ENCODE measurements around the gene RGR.
"Not testable (repeated sequence)": the region's sequence is repeated elsewhere in the genome, so short reads cannot be mapped to it uniquely, and the experiment has no call there.

RGR gene

DNA sequence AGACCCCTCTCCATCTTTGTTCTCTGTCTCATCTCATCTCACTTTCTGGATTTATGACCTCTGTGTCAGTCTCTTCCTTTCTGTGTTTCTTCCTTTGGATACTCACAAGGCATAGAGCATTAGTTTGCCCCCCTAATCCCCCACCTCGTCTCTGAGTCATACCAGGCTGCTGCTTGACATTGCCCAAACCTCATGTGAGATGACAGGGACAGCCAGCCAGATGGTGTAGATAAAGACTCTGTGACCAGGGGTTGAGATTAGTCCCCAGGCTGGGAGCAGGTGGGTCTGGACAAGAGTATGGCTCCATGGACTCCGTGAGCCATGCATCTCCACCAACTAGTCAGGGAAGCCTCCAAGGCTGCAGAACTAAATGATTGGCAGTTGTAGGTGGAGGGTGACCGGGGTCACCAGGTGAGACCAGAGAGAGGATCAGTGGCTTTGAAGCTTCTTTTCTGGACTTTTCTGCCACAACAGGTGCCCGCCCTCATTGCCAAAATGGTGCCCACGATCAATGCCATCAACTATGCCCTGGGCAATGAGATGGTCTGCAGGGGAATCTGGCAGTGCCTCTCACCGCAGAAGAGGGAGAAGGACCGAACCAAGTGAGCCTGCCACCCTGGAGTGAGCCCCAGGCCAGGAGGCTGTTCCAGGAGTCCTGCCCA, 13.3 kb downstream of the RGR start:
- no peak for DNase-seq (ENCODE audit: low spot score)

- DNase-seq (ENCODE audit: low spot score), result no peak
Observed at GRCh38 chr10:84261236-84261915, 16.5 kb downstream of the RGR start.

- DNase-seq (ENCODE audit: low spot score), result no peak
Observed at GRCh38 chr10:84262190-84262956, 17.5 kb downstream of the RGR start.

- DNase-seq (ENCODE audit: low spot score), result no peak
Observed at GRCh38 chr10:84263716-84264115, 18.9 kb downstream of the RGR start.

DNA sequence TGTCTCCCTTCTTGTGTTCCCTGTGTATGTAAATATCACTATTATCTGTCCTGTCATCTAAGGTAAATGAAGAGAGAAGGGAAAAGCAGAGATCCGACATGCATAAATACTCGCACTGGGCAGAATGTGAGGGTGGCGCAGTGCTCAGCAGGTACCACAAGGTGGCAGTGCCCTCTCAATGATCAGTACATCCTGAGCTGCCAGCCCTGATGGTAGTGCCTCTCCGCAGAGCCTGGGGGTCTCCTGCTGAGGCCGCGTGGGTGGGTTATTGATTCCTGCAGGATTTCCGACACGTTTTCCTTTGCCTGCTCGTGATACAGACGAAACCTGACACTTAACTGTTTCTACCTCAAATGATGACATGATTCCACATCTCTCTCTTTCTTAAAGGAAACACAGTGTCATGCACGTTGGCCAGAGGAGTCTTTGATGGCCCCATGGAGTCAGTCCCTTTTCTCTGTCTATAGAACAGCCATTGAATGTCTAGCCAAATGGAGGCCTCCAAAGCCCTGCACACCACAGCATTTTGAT, 19.8 kb downstream of the RGR start:
- peak; percentile 71 for DNase-seq (ENCODE audit: low spot score)

DNA sequence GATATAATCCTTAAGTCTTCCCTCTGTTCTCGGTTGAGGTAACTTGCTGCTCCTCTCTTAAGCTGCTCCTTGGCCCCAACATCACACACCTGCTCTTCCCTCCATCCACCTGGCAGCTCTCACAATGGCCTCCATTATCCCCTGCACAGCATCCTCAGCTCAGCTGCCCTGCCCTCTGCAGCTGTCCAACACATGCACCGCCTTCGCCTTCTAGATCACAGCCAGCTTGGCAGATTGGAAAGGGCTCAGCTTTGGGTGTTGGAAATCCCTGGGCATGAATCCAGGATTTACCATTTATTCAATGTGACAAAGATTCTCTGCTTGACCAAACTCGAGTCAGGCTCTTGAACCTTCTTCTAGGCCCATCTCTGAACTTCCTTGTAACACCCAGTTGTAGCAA, 20.6 kb downstream of the RGR start:
- DNase-seq (ENCODE audit: low spot score), result peak; percentile 53

- DNase-seq (ENCODE audit: low spot score), result peak; percentile 46
Observed at GRCh38 chr10:84267503-84268126, 22.8 kb downstream of the RGR start.

DNA sequence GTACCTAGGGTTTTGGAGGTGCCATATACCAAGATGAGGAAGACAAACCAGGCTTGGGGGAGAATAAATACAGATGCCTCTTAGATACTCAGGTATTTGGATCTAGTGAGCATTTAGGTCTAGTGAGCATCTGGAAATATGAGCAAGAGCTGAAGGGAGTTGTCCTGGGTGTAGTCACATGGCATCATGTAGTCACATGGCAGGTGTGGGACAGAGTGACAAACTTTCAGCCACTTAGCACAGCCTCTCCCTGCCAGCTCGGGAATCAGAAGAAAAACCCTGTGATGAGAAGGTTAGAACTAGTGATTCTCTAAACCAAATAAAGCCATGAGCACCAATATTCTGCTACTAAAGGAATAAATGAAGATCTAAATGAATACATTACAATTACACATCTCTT, 24.3 kb downstream of the RGR start:
- DNase-seq (ENCODE audit: low spot score), result no peak

GRCh38 chr10:84269773-84270172, 24.9 kb downstream of the RGR start:
- no peak for DNase-seq (ENCODE audit: low spot score)

GRCh38 chr10:84270708-84271107, 25.9 kb downstream of the RGR start:
- no peak for DNase-seq (ENCODE audit: low spot score)

DNA sequence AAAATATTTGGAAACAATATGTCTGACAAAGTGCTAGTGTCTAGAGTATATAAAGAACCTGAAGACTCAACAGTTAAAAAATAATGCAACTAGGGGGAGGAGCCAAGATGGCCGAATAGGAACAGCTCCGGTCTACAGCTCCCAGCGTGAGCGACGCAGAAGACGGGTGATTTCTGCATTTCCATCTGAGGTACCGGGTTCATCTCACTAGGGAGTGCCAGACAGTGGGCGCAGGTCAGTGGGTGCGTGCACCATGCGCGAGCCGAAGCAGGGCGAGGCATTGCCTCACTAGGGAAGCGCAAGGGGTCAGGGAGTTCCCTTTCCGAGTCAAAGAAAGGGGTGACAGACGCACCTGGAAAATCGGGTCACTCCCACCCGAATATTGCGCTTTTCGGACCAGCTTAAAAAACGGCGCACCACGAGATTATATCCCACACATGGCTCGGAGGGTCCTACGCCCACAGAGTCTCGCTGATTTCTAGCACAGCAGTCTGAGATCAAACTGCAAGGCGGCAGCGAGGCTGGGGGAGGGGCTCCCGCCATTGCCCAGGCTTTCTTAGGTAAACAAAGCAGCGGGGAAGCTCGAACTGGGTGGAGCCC, 35.1 kb downstream of the RGR start:
- not testable (repeated sequence) for DNase-seq (ENCODE audit: low spot score)

- no peak for DNase-seq (ENCODE audit: low spot score)
Observed at GRCh38 chr10:84286695-84287094, 41.8 kb downstream of the RGR start.

DNA sequence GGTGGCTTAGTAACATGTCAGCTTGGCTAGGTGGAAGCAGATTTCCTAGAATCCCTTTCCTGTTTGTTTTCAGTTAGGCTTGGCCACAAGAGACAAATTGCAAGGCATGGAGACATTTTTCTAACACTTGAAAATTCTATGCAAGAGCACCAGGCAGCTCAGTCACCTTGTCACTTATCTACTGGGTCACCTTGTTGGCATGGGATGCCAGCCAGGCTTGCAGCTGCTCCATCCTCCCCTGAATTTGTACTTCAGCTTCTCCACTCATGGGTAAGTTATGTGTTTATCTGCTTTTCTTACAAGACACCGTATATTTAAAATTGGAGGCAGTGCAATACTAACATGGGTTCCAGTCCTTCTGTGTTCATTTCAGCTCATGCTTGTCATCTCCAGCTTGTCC, 43.3 kb downstream of the RGR start:
- DNase-seq (ENCODE audit: low spot score), result no peak

DNA sequence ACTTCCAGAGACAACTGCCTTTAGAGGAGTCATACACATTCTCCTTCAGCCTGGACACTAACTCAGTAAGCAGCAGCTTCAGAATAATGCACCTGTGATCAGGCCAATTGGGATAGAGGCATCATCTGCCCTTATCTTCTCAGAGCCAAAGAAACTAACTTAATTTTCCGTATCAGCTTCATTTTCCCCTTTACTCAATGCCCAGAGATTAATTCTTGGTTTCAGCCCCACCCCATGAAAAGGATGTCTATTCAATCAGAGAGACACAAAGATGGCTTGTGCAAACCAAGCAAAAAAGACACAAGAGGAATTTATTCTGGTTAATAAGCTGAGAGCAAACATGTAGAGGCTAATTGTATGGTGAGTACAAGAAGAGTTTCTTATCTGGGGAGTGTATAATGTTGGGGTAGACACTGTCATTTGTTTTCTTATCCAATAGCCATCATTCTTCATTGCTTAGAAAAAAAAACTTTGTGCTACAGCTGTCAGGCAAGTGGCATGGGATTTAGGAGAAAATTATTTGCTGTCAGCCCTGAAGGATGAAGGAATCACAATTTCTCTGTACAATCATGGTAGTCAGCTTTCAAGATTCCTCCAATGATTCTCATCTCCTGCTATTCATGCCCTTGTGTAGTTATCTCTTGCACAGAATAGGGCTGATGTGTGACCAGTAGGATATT, 44.8 kb downstream of the RGR start:
- DNase-seq (ENCODE audit: low spot score), result peak; percentile 62

- no peak for DNase-seq (ENCODE audit: low spot score)
Observed at GRCh38 chr10:84290235-84290634, 45.4 kb downstream of the RGR start.

DNA sequence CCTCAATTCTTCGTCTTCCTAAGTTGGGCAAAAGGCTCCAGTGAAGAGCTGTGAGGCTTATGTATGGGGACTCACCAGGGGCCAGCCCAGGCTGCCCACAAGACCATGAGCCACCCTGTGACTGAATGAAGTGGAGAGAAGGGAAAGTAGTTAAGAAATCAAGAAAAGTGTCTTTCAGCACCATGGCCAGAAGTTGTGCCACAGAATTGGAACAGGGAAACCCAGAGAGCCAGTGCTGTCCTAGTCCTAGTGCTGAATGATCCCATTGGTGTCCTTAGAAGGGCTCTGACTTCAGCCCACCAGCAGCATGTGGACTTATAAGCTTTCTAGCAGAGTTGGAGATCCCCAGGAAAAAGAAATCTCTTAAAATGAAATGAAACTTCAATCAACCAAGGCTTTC, 46.5 kb downstream of the RGR start:
- no peak for DNase-seq (ENCODE audit: low spot score)

DNA sequence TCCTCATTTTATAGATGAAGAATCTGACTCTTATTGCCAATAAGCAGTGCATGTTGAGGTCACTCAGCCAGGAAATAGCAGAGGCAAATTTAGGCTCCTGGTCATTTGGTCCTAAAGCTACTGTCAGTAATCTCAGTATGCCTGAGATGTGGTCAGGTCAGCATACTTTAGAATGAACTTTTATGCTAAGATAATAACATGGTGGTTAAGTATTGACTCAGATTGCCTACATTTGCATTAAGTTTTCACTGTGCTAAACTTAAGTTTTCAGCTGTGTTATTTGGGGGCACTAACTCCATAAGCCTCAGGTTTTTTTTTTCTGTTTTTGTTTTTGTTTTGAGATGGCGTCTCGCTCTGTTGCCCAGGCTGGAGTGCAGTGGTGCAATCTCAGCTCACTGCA, 47.6 kb downstream of the RGR start:
- no peak for DNase-seq (ENCODE audit: low spot score)

DNA sequence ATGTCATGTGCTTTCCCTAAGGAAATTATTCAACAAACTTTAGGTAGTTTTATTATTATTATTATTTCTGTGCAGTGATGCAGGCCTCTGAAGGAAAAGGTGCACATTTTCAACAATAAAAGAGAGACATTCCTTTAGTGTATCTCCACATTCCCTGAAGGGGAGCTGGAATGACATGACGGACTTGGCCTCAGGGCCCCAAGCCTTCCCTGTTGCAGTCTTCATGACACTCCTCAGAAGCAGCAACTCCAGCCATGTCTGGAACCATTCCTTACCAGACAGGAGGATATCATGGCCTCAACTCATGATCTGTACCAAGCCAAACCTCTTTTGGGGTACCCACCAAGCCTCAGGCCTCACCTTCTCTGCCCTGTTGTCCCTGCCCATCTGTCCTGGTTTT, 48.3 kb downstream of the RGR start:
- no peak for DNase-seq (ENCODE audit: low spot score)

GRCh38 chr10:84293574-84294016, 48.7 kb downstream of the RGR start:
- no peak for DNase-seq (ENCODE audit: low spot score)

DNA sequence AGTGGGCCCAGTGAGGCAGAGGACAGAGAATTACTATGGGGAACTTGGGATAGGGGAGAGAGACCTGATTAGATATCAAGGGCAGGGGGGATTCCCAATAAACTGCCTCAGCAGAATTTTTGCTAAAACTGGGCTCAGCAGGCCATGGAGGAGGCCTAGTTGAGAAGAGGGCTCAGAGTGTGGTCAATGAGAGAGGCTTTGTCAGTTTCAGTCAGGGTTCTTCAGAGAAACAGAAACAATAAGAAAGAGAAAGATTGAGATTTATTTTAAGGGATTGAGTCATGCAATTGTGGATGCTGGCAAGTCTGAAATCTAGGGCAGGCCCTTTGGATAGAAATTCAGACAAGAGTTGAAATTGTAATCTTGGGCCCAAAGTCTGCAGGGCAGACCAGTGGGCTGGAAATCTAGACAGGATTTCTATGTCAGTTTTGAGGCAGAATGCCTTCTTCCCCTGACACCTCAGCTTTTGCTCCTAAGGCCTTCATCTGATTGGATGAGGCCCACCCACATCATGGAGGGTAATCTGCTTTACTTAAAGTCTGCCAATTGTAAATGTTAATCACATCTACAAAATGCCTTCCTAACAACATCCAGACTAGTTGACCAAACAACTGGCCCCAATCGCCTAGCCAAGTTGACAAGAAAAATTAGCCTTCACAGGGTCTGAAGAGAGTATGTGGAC, 50.1 kb downstream of the RGR start:
- DNase-seq (ENCODE audit: low spot score), result no peak
